Measurements from ENCODE around the gene ZBTB45. TPM values are rescaled to one million over a fixed set of nuclear protein-coding genes. Genes with fewer than 3 reads are reported as not detected.

The ZBTB45 gene
- total and polyA plus RNA-seq, 2 donors = 3.3 to 18.4 TPM

Small RNAs within 50 kb of the gene (small RNA-seq; reads per million reads assigned to genes)
- not detected for gene MIR6807
- gene RN7SL525P = not detected
- gene RN7SL693P = not detected
- not detected for gene RNU6-1337P

Other genes starting within 250 kb of the ZBTB45 start
- 7.8 TPM for gene ZNF8, start 240.9 kb downstream of the ZBTB45 start, total RNA-seq
- 1.8 TPM for gene ZNF8, start 240.9 kb downstream of the ZBTB45 start, polyA plus RNA-seq
- gene ERVK3-1, start 214.4 kb downstream of the ZBTB45 start, total RNA-seq = 30.1 TPM
- 33.9 TPM for gene ERVK3-1, start 214.4 kb downstream of the ZBTB45 start, polyA plus RNA-seq
- gene ZSCAN22, start 192.8 kb downstream of the ZBTB45 start, total RNA-seq = 2.9 TPM
- 1.6 TPM for gene ZSCAN22, start 192.8 kb downstream of the ZBTB45 start, polyA plus RNA-seq
- 0.69 TPM for gene A1BG, start 166.3 kb downstream of the ZBTB45 start, total RNA-seq
- 19.3 TPM for gene A1BG, start 166.3 kb downstream of the ZBTB45 start, polyA plus RNA-seq
- gene ZNF497, start 157.1 kb downstream of the ZBTB45 start, total RNA-seq = 2.1 TPM
- gene ZNF497, start 157.1 kb downstream of the ZBTB45 start, polyA plus RNA-seq = 0.73 TPM
- 1.5 TPM for gene ZNF837, start 138.8 kb downstream of the ZBTB45 start, total RNA-seq
- 1.6 TPM for gene ZNF837, start 138.8 kb downstream of the ZBTB45 start, polyA plus RNA-seq
- 1,214 TPM for gene RPS5, start 132.5 kb downstream of the ZBTB45 start, total RNA-seq
- 1,879 TPM for gene RPS5, start 132.5 kb downstream of the ZBTB45 start, polyA plus RNA-seq
- gene RNF225, start 124.2 kb downstream of the ZBTB45 start, total RNA-seq = not detected
- 0.11 TPM for gene RNF225, start 124.2 kb downstream of the ZBTB45 start, polyA plus RNA-seq
- gene ZNF584, start 111.2 kb downstream of the ZBTB45 start, total RNA-seq = 13.6 TPM
- gene ZNF584, start 111.2 kb downstream of the ZBTB45 start, polyA plus RNA-seq = 18.5 TPM
- 11.9 TPM for gene ZNF132, start 79.7 kb downstream of the ZBTB45 start, total RNA-seq
- gene ZNF132, start 79.7 kb downstream of the ZBTB45 start, polyA plus RNA-seq = 2.3 TPM
- gene ZNF324B, start 68.2 kb downstream of the ZBTB45 start, total RNA-seq = 6.6 TPM
- gene ZNF324B, start 68.2 kb downstream of the ZBTB45 start, polyA plus RNA-seq = 5.4 TPM
- gene ZNF324, start 52.7 kb downstream of the ZBTB45 start, total RNA-seq = 9.5 TPM
- 8.6 TPM for gene ZNF324, start 52.7 kb downstream of the ZBTB45 start, polyA plus RNA-seq
- gene ZNF446, start 43.5 kb downstream of the ZBTB45 start, total RNA-seq = 6.0 TPM
- 16.2 TPM for gene ZNF446, start 43.5 kb downstream of the ZBTB45 start, polyA plus RNA-seq
- 3.5 TPM for gene SLC27A5, start 7.8 kb downstream of the ZBTB45 start, total RNA-seq
- gene SLC27A5, start 7.8 kb downstream of the ZBTB45 start, polyA plus RNA-seq = 16.8 TPM
- gene TRIM28, start 24.3 kb upstream of the ZBTB45 start, total RNA-seq = 177 TPM
- gene TRIM28, start 24.3 kb upstream of the ZBTB45 start, polyA plus RNA-seq = 282 TPM
- gene CHMP2A, start 35.3 kb upstream of the ZBTB45 start, total RNA-seq = 38.4 TPM
- gene CHMP2A, start 35.3 kb upstream of the ZBTB45 start, polyA plus RNA-seq = 212 TPM
- 31.0 TPM for gene UBE2M, start 38.8 kb upstream of the ZBTB45 start, total RNA-seq
- gene UBE2M, start 38.8 kb upstream of the ZBTB45 start, polyA plus RNA-seq = 69.3 TPM
- 12.4 TPM for gene MZF1, start 53.5 kb upstream of the ZBTB45 start, total RNA-seq
- gene MZF1, start 53.5 kb upstream of the ZBTB45 start, polyA plus RNA-seq = 22.1 TPM